CD14-positive monocyte (primary cell): Measurements from ENCODE around the gene TRIM40. TPM values are rescaled to one million over a fixed set of nuclear protein-coding genes. Genes with fewer than 3 reads are reported as not detected.

Source experiments
- DNase-seq, 3 donors: peaks; one replicate each; pipeline ENCODE4 v3.0.0-alpha.2; 2011 to 2022
- H2AFZ ChIP-seq: 2 replicates; pipeline ENCODE4 v1.6.0; 2012; ENCODE audit warnings: mild to moderate bottlenecking, low read depth, low read length, inconsistent platforms; ENCODE audit not compliant: insufficient read depth, poor library complexity, severe bottlenecking
- H3K27ac ChIP-seq, 2 donors: 1 replicate in 1 of 2; 2 replicates in 1 of 2; pipeline ENCODE4 v1.5.1; 2012 to 2013; ENCODE audit warnings: low read length in 2 of 2, control low read depth in 1 of 2, inconsistent platforms in 1 of 2, low read depth in 1 of 2, mild to moderate bottlenecking in 1 of 2
- H3K27me3 ChIP-seq, 2 donors: one replicate each; pipeline versions ENCODE4 v1.6.0 to v1.6.1; 2011 to 2013; ENCODE audit warnings: low read length in 2 of 2; ENCODE audit not compliant: control insufficient read depth in 2 of 2, insufficient read depth in 2 of 2
- H3K36me3 ChIP-seq, 2 donors: replicated peaks in 1 of 2; 1 replicate in 1 of 2; 2 replicates in 1 of 2; pipeline versions ENCODE4 v1.5.1 to v1.6.1; 2012 to 2013; ENCODE audit warnings: low read length in 2 of 2, control low read depth in 1 of 2, inconsistent platforms in 1 of 2, mild to moderate bottlenecking in 1 of 2; ENCODE audit not compliant: insufficient read depth in 2 of 2, control insufficient read depth in 1 of 2
- H3K4me1 ChIP-seq, 2 donors: 1 replicate in 1 of 2; 2 replicates in 1 of 2; pipeline versions ENCODE4 v1.5.1 to v1.6.1; 2012 to 2013; ENCODE audit warnings: low read length in 2 of 2, control low read depth in 1 of 2, inconsistent platforms in 1 of 2, mild to moderate bottlenecking in 1 of 2, moderate library complexity in 1 of 2; ENCODE audit not compliant: insufficient read depth in 2 of 2, control insufficient read depth in 1 of 2
- H3K4me2 ChIP-seq: replicated peaks from 2 replicates; pipeline ENCODE3; 2012; ENCODE audit warnings: low read length, moderate library complexity, mild to moderate bottlenecking; ENCODE audit not compliant: poor library complexity, severe bottlenecking; ENCODE audit errors: extremely low read depth
- H3K4me3 ChIP-seq, 3 experiments: fragments of 200-600 bp in 1 of 3; sonication (generic) in 1 of 3; replicated peaks in 1 of 3; 1 replicate in 2 of 3; 2 replicates in 1 of 3; pipeline ENCODE4 v1.5.1; 2011 to 2013; ENCODE audit warnings: low read length in 3 of 3, mild to moderate bottlenecking in 3 of 3, control low read depth in 2 of 3, low read depth in 2 of 3, inconsistent platforms in 1 of 3, moderate library complexity in 1 of 3
- H3K79me2 ChIP-seq: 2 replicates; pipeline ENCODE4 v1.6.0; 2012; ENCODE audit warnings: mild to moderate bottlenecking, control low read depth, inconsistent platforms, low read length, moderate library complexity; ENCODE audit not compliant: insufficient read depth
- H3K9ac ChIP-seq: 2 replicates; pipeline ENCODE4 v1.6.0; 2017; ENCODE audit warnings: low read length, mild to moderate bottlenecking; ENCODE audit not compliant: insufficient read depth, poor library complexity, severe bottlenecking
- H3K9me3 ChIP-seq, 2 donors: replicated peaks in 1 of 2; 1 replicate in 1 of 2; 2 replicates in 1 of 2; pipeline versions ENCODE4 v1.5.1 to v1.6.1; 2012 to 2013; ENCODE audit warnings: low read length in 2 of 2, control low read depth in 1 of 2; ENCODE audit not compliant: control insufficient read depth in 1 of 2, insufficient read depth in 1 of 2
- H4K20me1 ChIP-seq: 2 replicates; pipeline ENCODE4 v1.6.0; 2012; ENCODE audit warnings: mild to moderate bottlenecking, low read length, control low read depth, moderate library complexity; ENCODE audit not compliant: insufficient read depth
- H3K27ac Mint-ChIP-seq, 7 donors: one replicate each; pipeline ENCODE4 v1.8.0; 2020; ENCODE audit warnings: mild to moderate bottlenecking in 7 of 7, mixed read lengths in 7 of 7, moderate library complexity in 6 of 7, inconsistent platforms in 2 of 7
- H3K27me3 Mint-ChIP-seq, 3 donors: one replicate each; pipeline ENCODE4 v1.8.0; 2021 to 2022; ENCODE audit warnings: low read depth in 3 of 3, mild to moderate bottlenecking in 3 of 3, mixed read lengths in 3 of 3, moderate library complexity in 3 of 3, inconsistent platforms in 1 of 3
- H3K36me3 Mint-ChIP-seq, 2 donors: one replicate each; pipeline ENCODE4 v1.8.0; 2020; ENCODE audit warnings: mixed read lengths in 2 of 2, inconsistent platforms in 1 of 2, mild to moderate bottlenecking in 1 of 2
- H3K4me1 Mint-ChIP-seq: one replicate; pipeline ENCODE4 v1.8.0; 2020; ENCODE audit warnings: mild to moderate bottlenecking, mixed read lengths
- H3K4me3 Mint-ChIP-seq, 2 donors: one replicate each; pipeline ENCODE4 v1.8.0; 2020; ENCODE audit warnings: mild to moderate bottlenecking in 2 of 2, mixed read lengths in 2 of 2, moderate library complexity in 1 of 2
- H3K9me3 Mint-ChIP-seq, 7 donors: one replicate each; pipeline ENCODE4 v1.8.0; 2020 to 2022; ENCODE audit warnings: mixed read lengths in 7 of 7, mild to moderate bottlenecking in 6 of 7, moderate library complexity in 6 of 7, inconsistent platforms in 2 of 7
- WGBS: methylation state at CpG from one replicate; pipeline ENCODE4 v1.1.5; 2013; ENCODE audit warnings: missing lambda C conversion rate; ENCODE audit not compliant: insufficient coverage; 5-methylcytosine and 5-hydroxymethylcytosine counted together
- intact Hi-C, 2 donors: fragments of 100-400 bp; cut with micrococcal nuclease; formaldehyde crosslinking; loops; one replicate each; pipeline versions ENCODE4 v1.15.0 to v1.15.1; 2023
- polyA plus RNA-seq, 3 donors: library from polyadenylated mRNA; depleted of rRNA in 1 of 3; unstranded in 2 of 3; stranded (reverse) in 1 of 3; fragments of 300-500 nt in 2 of 3; fragments of >200 nt in 1 of 3; fragmentation: Illumina TruSeq in 2 of 3; gene quantifications; 1 replicate in 2 of 3; 2 replicates in 1 of 3; pipeline ENCODE4 v1.2.3, GENCODE V29; 2012 to 2021
- TF ChIP-seq, protein P1 (sequence below): fragments of 200-600 bp; IDR thresholded peaks from one replicate; pipeline ENCODE4 v1.8.0; 2022; ENCODE audit warnings: antibody characterized with exemption, mild to moderate bottlenecking

TRIM40 gene
- polyA plus RNA-seq, 3 donors, result not detected

DNA sequence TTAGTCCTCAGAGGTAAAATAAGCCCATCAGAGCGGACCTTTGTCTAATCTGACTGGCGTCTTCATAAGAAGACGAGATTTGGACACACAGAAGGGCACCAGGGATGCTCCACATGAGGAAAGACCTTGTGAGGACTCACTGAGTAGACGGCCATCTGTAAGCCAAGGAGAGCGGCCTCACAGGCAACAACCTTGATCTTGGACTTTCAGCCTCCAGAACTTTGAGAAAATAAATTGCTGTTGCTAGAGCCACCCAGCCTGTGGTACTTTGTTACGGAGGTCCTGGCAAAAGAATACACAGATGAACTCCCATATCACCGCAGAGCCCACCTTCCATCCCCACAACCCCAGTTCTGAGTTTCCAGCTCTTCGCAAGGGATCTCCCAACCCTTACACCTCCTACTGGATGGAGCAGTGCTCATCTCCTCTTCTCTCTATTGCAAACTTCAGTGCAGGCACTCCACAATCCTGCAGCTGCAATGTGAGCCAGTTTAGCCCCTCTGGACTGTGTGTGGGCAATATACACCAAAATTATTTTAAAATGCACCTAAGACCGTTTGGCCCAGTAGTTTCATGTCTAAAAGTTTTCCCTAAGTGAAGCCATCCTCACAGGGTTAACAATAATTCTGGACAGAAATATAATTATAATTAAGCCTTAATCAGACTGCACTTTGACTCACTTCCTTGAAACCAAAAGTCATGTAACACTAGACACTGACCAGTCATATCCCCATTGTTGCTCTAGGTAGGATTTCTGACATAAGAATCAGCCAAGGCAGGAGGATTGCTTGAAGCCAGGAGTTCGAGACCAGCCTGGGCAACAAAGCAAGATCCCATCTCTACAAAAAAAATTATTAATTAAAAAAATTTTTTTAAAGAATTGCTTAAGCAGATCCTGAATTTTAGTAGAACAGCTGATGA, 14.2 kb upstream of the TRIM40 start:
- TF ChIP-seq, protein P1, sequence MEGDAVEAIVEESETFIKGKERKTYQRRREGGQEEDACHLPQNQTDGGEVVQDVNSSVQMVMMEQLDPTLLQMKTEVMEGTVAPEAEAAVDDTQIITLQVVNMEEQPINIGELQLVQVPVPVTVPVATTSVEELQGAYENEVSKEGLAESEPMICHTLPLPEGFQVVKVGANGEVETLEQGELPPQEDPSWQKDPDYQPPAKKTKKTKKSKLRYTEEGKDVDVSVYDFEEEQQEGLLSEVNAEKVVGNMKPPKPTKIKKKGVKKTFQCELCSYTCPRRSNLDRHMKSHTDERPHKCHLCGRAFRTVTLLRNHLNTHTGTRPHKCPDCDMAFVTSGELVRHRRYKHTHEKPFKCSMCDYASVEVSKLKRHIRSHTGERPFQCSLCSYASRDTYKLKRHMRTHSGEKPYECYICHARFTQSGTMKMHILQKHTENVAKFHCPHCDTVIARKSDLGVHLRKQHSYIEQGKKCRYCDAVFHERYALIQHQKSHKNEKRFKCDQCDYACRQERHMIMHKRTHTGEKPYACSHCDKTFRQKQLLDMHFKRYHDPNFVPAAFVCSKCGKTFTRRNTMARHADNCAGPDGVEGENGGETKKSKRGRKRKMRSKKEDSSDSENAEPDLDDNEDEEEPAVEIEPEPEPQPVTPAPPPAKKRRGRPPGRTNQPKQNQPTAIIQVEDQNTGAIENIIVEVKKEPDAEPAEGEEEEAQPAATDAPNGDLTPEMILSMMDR, result no peak
- Mint-ChIP-seq H3K4me3 (no peak overlapping the region), H3K27me3 (peaks cover 14 to 32% (median 23%) of the 10 kb centered on the region in 3 donors), H3K27ac (no peak overlapping the region), H3K36me3 (no peaks in the 10 kb centered on the region), H3K4me1 (peaks cover 5% of the 10 kb centered on the region), H3K9me3 (no peaks in the 10 kb centered on the region)
- Histone ChIP-seq H3K27ac (no peak overlapping the region), H3K9me3 (no peaks in the 10 kb centered on the region), H3K9ac (no peak overlapping the region), H2AFZ (no peak overlapping the region), H3K4me3 (no peak overlapping the region), H4K20me1 (no peaks in the 10 kb centered on the region), H3K4me2 (no peak overlapping the region), H3K4me1 (no peaks in the 10 kb centered on the region), H3K36me3 (no peaks in the 10 kb centered on the region), H3K27me3 (peaks cover 7 to 19% of the 10 kb centered on the region in 2 donors), H3K79me2 (no peaks in the 10 kb centered on the region)
- intact Hi-C loops, result no loop called here
- WGBS, result 97% methylated on average over 8 of the region's 10 CpGs
- DNase-seq, result no peak

DNA sequence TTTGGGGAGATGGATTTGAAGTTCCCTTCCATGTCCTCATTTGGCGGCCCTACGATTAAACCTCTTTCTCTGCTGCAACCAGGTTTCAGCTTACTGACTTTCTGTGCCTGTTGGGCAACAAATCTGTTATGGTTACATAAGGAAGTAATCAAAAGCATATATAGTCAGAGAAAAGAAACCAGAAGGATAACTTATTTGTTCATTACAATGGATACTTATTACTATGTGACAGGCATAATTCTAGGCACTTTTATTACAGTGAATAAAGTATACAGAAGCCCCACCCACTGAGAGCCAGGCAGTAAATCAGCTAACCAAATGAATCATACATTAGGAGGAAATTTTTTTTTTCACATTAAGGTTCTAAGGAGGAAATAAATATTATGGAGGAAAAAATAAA, 13.4 kb upstream of the TRIM40 start:
- H3K4me1 ChIP-seq, result no peaks in the 10 kb centered on the region
- H3K9ac ChIP-seq, result no peak overlapping the region
- Mint-ChIP-seq H3K36me3 (no peaks in the 10 kb centered on the region), H3K4me3 (peak overlapping the region in 1 of 2 donors; percentile 42), H3K27me3 (peaks cover 22 to 39% (median 32%) of the 10 kb centered on the region in 3 donors), H3K9me3 (peaks cover 0 to 5% (median 0%) of the 10 kb centered on the region in 7 donors), H3K4me1 (peaks cover 5% of the 10 kb centered on the region), H3K27ac (no peak overlapping the region)
- DNase-seq, result no peak
- H3K4me3 ChIP-seq, result no peak overlapping the region
- H3K27me3 ChIP-seq, result peaks cover 5 to 28% of the 10 kb centered on the region in 2 donors
- TF ChIP-seq, protein P1, result no peak
- H4K20me1 ChIP-seq, result no peaks in the 10 kb centered on the region
- intact Hi-C loops, result no loop called here
- H3K9me3 ChIP-seq, result peaks cover 0 to 3% of the 10 kb centered on the region in 2 donors
- no CpG with 5 or more reads among the region's 2 CpGs for WGBS
- no peak overlapping the region for H2AFZ ChIP-seq
- no peaks in the 10 kb centered on the region for H3K36me3 ChIP-seq
- no peak overlapping the region for H3K4me2 ChIP-seq
- H3K27ac ChIP-seq, result no peak overlapping the region
- H3K79me2 ChIP-seq, result no peaks in the 10 kb centered on the region
